Left forelimb (tissue), 1 donor: ENCODE measurements around the gene FGF3.

Experiments
- DNase-seq: peaks from one replicate; pipeline ENCODE4 v3.0.0-alpha.2; 2018; ENCODE audit warnings: low spot score

Gene FGF3

GRCh38 chr11:69823641-69824265 lies 4.5 kb upstream of the FGF3 start:
- DNase-seq = no peak

DNA sequence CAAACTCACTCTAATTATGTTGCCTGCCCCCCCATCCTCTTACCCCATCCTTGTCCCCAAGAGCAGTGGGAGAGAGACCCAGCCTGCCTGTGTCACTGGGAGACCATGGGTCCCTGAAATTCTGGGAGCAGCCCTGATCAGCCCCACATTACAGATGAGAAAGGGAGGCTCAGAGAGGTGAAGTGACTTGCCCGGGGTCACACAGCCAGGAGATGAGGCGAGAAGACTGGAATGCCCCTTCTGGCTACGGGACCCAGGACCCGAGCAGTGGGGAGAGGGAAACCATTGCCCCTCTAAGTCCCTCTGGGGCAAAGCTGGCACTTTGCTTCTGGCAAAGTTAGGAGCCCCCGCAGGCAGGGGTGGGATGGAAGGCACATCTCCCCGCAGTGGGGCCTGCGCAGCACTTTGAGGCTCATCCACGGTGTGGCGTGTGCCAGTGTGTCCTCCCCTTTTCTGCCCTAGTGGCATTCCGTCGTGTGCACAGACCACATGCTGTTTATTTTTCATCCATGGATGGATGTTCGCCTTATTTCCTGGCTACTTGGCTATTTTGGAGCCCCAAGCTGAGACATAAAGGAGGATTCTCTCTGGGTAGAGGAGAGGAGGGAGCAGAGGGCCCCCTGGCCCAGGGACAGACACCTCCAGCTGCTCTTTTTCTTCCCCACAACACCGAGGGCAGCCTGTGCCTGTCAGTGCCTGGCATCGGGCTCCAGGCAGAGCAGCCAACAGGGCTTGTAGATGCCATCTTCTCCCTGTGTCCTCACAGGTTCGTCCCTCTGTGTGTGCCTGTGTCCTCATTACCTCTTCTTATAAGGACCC lies 3.7 kb upstream of the FGF3 start:
- no peak for DNase-seq

- DNase-seq = no peak
Observed at GRCh38 chr11:69821511-69822040, 2.4 kb upstream of the FGF3 start.

DNA sequence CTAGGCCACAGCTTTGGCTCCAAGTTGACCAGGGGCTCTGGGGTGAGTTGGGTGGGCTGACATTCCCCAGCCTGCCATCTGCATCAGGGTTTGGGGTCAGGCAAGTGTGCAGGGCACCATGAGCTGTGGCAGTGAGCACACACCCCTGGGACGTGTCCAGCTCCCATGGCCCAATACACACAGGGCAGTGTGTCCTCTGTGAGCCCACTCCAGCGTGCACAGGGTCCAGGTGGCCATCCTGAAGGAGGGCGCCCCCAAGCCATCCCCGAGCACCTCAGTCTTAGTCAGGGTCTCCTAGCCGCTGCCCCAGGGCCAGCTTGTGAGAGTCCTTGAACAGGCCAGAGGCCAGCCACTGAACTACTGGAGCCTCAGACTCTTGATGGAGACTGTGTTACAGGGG lies 1.2 kb upstream of the FGF3 start:
- DNase-seq = no peak

DNA sequence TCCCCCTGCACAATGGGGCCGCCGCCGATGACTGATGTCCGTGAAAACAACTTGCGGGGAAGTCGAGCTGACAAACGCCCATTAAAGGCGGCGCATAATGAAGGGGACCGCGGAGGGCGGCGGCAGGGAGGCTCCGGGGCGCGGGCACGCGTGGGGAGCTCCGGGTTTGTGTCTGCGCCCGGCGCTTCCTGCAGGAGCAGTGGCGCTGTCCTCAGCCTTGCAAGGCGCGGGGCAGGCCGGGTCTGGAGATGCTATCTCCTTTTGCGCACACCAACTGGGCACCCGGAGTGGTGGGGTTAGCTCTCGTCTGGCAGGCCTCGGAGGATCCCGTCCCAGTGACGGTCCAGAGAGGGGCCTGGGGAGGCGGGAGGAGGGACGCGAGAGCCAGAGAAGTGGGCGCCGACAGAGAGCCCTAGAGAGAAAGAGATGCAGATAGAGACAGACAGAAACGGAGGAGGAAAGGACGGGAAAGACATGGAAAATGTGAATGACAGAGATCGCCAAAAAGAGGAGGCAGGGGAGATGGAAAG lies 390 bp upstream of the FGF3 start:
- DNase-seq = no peak

- DNase-seq = no peak
Observed at GRCh38 chr11:69818231-69818602, 999 bp downstream of the FGF3 start.

DNA sequence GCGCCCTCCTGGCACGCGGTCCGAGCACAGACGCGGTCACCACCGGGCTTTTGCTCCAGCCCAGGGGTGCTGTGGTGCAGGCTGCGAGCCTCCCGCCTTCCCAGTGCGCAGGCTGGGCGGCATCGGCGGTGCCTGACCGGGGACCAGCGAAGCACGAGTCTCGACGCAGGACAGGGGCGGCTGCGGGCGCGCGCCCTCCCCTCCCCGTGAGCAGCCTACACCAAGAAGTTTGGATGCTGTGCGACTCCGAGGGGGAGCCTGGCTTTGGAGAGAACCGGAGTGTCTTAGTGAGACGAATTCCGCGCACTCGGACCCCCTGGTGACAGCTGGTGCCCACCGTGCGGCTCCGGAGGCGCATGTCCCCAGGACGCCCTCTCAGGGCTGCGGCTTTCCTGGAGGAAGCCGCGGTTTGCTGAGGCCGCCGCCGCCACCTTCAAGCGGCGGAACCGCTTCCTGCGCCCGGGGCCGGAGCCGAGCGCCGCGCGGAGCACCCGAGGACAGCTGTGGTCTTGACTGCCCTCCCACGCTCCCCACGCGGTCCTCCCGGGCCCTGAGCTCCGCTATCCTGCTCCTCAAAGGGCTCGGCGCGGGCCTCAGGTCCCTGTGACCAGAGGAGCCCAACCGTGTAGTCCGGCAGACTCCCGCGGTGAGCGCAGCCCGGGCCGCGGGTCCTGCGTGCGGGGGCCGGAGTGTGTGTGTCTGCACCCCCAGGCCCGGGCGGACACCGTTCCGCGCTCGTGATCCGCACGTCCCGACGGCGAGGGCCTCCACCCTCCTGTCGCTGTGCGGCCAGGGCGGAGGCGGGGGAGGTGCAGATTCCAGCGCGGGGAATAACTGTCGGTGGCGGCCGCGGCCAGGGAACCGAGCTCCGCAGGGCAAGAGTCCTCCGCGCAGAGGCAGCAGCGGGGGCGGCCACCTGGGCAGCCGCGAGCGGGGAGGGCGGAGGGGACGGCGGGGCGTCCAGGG lies 1.7 kb downstream of the FGF3 start:
- no peak for DNase-seq

DNA sequence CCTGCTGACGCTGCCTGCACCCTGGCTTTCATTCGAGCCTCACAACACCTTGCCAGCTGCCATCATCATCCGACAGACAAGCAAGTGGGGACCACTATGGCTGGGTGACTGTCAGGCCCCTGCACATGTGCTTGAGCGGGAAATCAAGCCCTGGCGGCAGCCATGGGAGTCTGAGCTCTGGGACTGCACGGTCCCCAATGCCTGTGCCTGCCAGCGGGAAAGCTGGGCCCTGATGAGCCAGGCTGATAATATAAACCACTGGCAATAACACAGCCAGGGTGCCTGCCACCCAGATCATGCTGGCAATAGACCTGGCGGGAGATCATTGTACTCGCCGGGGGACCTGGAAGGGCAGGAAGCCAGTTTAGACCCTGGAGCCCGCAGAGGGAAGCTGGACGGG lies 2.5 kb downstream of the FGF3 start:
- no peak for DNase-seq

- DNase-seq = no peak
Observed at GRCh38 chr11:69815973-69816372, 3.2 kb downstream of the FGF3 start.

DNA sequence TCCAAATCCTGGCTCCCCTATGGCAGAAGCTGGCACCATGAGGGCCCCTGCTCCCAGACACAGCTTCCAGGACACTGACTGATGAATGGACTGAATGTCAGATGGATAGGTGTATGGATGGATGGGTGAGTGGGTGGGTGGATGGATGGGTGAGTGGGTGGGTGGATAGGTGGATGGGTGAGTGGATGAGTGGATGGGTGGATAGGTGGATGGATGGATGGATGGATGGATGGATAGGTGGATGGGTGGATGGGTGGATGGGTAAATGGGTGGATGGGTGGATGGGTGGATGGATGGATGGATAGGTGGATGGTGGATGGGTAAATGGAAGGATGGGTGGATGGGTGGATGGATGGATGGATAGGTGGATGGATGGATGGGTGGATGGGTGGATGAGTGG lies 4.3 kb downstream of the FGF3 start:
- DNase-seq = no peak

GRCh38 chr11:69814411-69814810 lies 4.8 kb downstream of the FGF3 start:
- DNase-seq = no peak

DNA sequence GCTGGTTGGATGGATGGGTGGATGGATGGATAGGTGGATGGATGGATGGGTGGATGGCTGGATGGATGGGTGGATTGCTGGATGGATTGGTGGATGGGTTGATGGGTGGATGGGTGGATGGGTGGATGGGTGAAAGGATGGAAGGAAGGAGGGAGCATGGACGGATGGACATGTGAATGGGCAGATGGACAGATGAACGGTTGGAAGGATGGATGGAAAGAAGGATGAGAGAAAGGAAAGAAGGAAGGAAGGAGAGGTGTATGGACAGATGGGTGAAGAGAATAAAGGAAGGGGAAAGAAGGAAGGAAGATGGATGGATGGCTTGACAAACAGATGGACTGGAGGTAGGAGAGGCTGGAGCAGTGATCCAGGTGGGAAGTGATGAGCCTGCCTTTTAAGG lies 5.4 kb downstream of the FGF3 start:
- no peak for DNase-seq

DNA sequence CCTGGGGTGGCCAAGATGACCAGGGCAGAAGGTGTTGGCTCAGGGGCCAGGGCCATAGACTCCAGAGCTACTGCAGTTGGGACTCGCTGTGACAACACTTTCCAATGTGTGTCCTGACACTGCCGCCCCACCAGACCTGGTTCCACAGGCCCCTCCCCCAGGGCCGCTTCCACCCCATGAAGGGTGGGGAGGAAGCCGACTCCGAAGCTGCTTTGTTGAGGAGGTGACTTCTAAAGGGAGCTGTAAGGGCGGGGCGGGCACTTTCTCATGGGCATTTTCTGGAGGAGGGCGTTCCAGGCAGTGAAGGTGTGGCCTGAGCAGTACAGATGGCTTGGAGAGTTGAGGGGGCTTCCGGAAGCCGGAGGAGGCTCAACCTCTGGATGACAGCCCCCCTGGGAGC lies 6.3 kb downstream of the FGF3 start:
- DNase-seq = no peak

DNA sequence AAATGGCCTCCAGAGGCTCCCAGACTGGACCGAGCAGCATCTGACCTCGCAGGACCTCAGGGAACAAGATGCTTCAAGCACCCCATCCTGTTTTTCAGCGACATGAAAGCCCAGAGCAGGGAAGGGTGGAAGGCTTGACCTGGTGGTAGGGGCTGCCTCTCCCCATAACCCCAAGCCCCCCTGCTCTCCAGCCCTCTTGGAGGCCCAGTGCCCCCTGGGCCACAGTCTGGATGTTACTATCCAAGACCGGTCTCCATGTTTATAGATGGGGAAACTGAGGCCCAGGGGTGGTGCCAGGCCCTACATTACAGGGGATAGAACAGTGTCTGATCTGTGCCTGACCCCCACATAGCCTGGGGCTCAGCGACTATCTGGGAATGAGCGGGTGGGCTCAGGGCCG lies 7.0 kb downstream of the FGF3 start:
- no peak for DNase-seq

DNA sequence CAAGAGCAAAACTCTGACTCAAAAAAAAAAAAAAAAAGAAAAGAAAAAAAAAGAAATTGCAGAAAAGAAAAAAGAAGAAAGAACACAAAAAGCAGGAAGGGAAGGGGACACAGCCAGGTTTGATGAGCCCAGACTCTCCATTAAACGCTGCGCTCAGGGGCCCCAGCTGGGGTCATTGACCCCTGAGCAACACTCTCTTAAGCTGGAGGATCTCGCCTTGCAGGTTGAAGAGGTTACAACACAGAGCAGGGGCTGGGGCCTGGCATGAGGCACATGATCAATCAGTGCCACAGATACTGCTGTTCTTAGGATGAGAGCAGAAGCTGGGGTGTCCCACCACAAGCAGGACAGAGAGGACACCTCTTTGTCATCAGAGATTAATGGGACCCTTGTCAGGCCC lies 7.8 kb downstream of the FGF3 start:
- DNase-seq = no peak

GRCh38 chr11:69810289-69811118 lies 8.7 kb downstream of the FGF3 start:
- no peak for DNase-seq

DNA sequence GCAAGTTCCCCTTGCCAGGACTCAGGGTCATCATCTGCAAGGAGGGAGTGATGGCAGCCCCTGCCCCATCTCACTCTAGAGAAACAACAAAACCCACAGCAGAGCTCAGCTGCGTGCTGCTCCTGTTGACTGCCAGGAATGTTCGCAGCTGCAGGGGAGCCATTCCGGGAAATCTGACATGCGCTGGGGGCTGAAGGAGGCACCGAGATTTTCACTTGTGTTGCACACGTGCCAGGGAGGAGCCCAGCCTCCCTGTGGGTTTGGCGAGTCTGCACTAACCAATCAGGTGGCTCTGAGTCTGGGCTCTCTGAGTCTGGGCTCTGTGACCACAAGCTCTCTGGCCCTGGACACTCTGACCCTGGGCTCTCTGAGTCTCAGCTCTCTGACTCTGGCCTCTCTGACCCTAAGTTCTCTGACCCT lies 10.5 kb downstream of the FGF3 start:
- DNase-seq = no peak

GRCh38 chr11:69807106-69807815 lies 12.0 kb downstream of the FGF3 start:
- no peak for DNase-seq

DNA sequence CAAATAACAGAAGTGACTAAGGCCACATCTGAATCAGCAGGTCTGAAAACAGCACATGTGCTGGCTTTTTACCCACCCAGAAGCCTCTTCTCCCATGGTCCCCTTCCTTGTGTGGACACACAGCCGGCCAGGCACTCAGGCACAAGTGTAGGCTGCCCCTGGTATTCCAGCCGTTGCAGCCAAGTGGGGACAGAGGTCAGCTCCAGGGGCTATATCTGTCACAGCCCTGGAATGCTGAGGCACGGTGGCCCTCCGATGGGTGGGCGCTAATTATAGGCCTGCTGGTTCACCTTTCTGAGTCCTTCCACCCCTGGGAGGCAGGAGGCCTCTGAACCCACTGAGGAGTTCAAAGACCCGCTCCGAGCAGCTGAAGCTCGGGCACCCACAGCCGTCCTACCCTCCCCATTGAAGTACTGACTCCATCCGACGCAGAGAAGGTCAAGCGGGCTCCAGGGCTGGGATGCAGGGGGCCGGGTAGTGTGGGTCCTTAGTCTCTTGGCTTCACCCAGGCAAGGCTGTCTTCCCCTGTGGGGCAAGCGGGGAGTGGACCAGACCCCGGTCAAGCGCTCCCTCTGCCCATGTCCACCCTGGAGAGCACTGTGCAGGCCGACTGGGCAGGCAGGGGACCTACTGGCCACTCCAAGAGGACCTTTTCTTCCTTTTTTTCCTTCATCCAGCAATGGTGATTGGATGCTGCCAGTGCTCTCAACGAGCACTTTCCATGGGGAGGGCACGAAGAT lies 14.3 kb downstream of the FGF3 start:
- no peak for DNase-seq
